ENCODE measurements around the gene KIF26B.

Gene KIF26B

GRCh38 chr1:245433561-245433960 lies 278.8 kb downstream of the KIF26B start:
- ATAC-seq: no peak
- TF ChIP-seq ZNF565 (CRISPR knock-in tag; conservative IDR thresholded peaks at IDR 0.05; ENCODE audit: low read depth): no peak
- TF ChIP-seq CREB5 (CRISPR knock-in tag; IDR thresholded peaks at IDR 0.05; ENCODE audit: low read depth): no peak
- no peak for TF ChIP-seq TOX (CRISPR knock-in tag; IDR thresholded peaks at IDR 0.05; ENCODE audit: borderline replicate concordance)
- TF ChIP-seq CSRNP3 (CRISPR knock-in tag; IDR thresholded peaks at IDR 0.05): no peak
- no peak for TF ChIP-seq ZC3H10 (CRISPR knock-in tag; IDR thresholded peaks at IDR 0.05)
- no peak for TF ChIP-seq PATZ1 (CRISPR knock-in tag; IDR thresholded peaks at IDR 0.05; ENCODE audit: borderline replicate concordance)
- no peak for TF ChIP-seq TSHZ2 (CRISPR knock-in tag; IDR thresholded peaks at IDR 0.05)

- ATAC-seq: peak; percentile 43
- TF ChIP-seq ZNF70 (CRISPR knock-in tag; IDR thresholded peaks at IDR 0.05) (no peak), TSHZ2 (CRISPR knock-in tag; IDR thresholded peaks at IDR 0.05) (no peak), ESRRG (CRISPR knock-in tag; IDR thresholded peaks at IDR 0.05) (no peak), ARNTL (CRISPR knock-in tag; IDR thresholded peaks at IDR 0.05; ENCODE audit: borderline replicate concordance, low read depth) (no peak)
Observed at GRCh38 chr1:245434280-245434679, 279.5 kb downstream of the KIF26B start.

GRCh38 chr1:245436407-245436806 lies 281.6 kb downstream of the KIF26B start:
- no peak for TF ChIP-seq TSHZ2 (CRISPR knock-in tag; IDR thresholded peaks at IDR 0.05)
- no peak for TF ChIP-seq ZC3H10 (CRISPR knock-in tag; IDR thresholded peaks at IDR 0.05)
- TF ChIP-seq ZNF8 (CRISPR knock-in tag; IDR thresholded peaks at IDR 0.05): no peak
- TF ChIP-seq ISL1 (CRISPR knock-in tag; IDR thresholded peaks at IDR 0.05): no peak
- no peak for TF ChIP-seq BACH2 (CRISPR knock-in tag; IDR thresholded peaks at IDR 0.05; ENCODE audit: borderline replicate concordance)
- no peak for TF ChIP-seq RARB (CRISPR knock-in tag; IDR thresholded peaks at IDR 0.05)
- TF ChIP-seq TOX (CRISPR knock-in tag; IDR thresholded peaks at IDR 0.05; ENCODE audit: borderline replicate concordance): no peak
- TF ChIP-seq CSDC2 (CRISPR knock-in tag; IDR thresholded peaks at IDR 0.05): no peak
- no peak for ATAC-seq

Measured in SK-N-SH treated with all-trans-retinoic acid at 6 μM for 48 hours (cell line).